GM18517 (cell line): Measurements from ENCODE around the gene CYP3A4.
"Not testable (repeated sequence)": the region's sequence is repeated elsewhere in the genome, so short reads cannot be mapped to it uniquely, and the experiment has no call there.

Experiments used
- ATAC-seq: cut with Tn5 transposase; IDR thresholded peaks from one replicate; pipeline ENCODE4 v1.9.1; 2021; ENCODE audit warnings: mild to moderate bottlenecking, moderate library complexity; ENCODE audit not compliant: unreplicated experiment

The CYP3A4 gene

GRCh38 chr7:99793443-99793842 is 9.5 kb upstream of the CYP3A4 start:
- ATAC-seq: no peak

GRCh38 chr7:99792967-99793366 is 9.0 kb upstream of the CYP3A4 start:
- no peak for ATAC-seq

GRCh38 chr7:99791667-99792369 is 7.8 kb upstream of the CYP3A4 start:
- ATAC-seq: no peak

- no peak for ATAC-seq
Measured at GRCh38 chr7:99791021-99791420, 7.0 kb upstream of the CYP3A4 start.

- no peak for ATAC-seq
Measured at GRCh38 chr7:99790407-99790806, 6.4 kb upstream of the CYP3A4 start.

GRCh38 chr7:99789441-99790070 is 5.6 kb upstream of the CYP3A4 start:
- no peak for ATAC-seq

GRCh38 chr7:99788554-99788953 is 4.6 kb upstream of the CYP3A4 start:
- ATAC-seq: no peak

- no peak for ATAC-seq
Measured at GRCh38 chr7:99786726-99787335, 2.8 kb upstream of the CYP3A4 start.

GRCh38 chr7:99785654-99786053 is 1.7 kb upstream of the CYP3A4 start:
- not testable (repeated sequence) for ATAC-seq

GRCh38 chr7:99782012-99782953 is 1.7 kb downstream of the CYP3A4 start:
- ATAC-seq: no peak

- no peak for ATAC-seq
Measured at GRCh38 chr7:99780588-99780987, 3.4 kb downstream of the CYP3A4 start.

GRCh38 chr7:99779949-99780348 is 4.0 kb downstream of the CYP3A4 start:
- no peak for ATAC-seq

GRCh38 chr7:99778880-99779279 is 5.1 kb downstream of the CYP3A4 start:
- no peak for ATAC-seq

GRCh38 chr7:99773395-99773794 is 10.6 kb downstream of the CYP3A4 start:
- ATAC-seq: not testable (repeated sequence)

- ATAC-seq: no peak
Measured at GRCh38 chr7:99772565-99772964, 11.4 kb downstream of the CYP3A4 start.

- ATAC-seq: not testable (repeated sequence)
Measured at GRCh38 chr7:99769494-99769893, 14.5 kb downstream of the CYP3A4 start.

- no peak for ATAC-seq
Measured at GRCh38 chr7:99768471-99768870, 15.5 kb downstream of the CYP3A4 start.

- ATAC-seq: peak; percentile 91
Measured at GRCh38 chr7:99767662-99768061, 16.3 kb downstream of the CYP3A4 start.

GRCh38 chr7:99766484-99767099 is 17.4 kb downstream of the CYP3A4 start:
- ATAC-seq: no peak

GRCh38 chr7:99764478-99764877 is 19.5 kb downstream of the CYP3A4 start:
- ATAC-seq: no peak
